Activated CD4-positive, alpha-beta memory T cell treated with anti-CD3 and anti-CD28 coated beads for 36 hours (primary cell): Measurements from ENCODE around the gene FAM78B. TPM values are rescaled to one million over a fixed set of nuclear protein-coding genes. Genes with fewer than 3 reads are reported as not detected.

ENCODE experiments used
- CTCF ChIA-PET: fragments of 350-600 bp; sonication (Branson Sonifier 250); formaldehyde crosslinking; loops from one replicate; lab custom pipeline; 2021; ENCODE audit warnings: antibody characterized with exemption, inconsistent platforms; lab: Charles Lee
- POLR2A ChIA-PET: fragments of 350-600 bp; sonication (Branson Sonifier 250); formaldehyde crosslinking; loops from one replicate; lab custom pipeline; 2021; ENCODE audit warnings: antibody characterized with exemption; lab: Charles Lee
- DNase-seq: peaks from one replicate; pipeline ENCODE4 v3.0.0-alpha.2; 2020
- H3K27ac Mint-ChIP-seq: one replicate; pipeline ENCODE4 v1.8.0; 2021; ENCODE audit warnings: mixed read lengths
- H3K27me3 Mint-ChIP-seq: one replicate; pipeline ENCODE4 v1.8.0; 2021; ENCODE audit warnings: mixed read lengths
- H3K36me3 Mint-ChIP-seq: one replicate; pipeline ENCODE4 v1.8.0; 2021; ENCODE audit warnings: mixed read lengths
- H3K4me1 Mint-ChIP-seq: one replicate; pipeline ENCODE4 v1.8.0; 2021; ENCODE audit warnings: low read depth, mixed read lengths
- H3K4me3 Mint-ChIP-seq: one replicate; pipeline ENCODE4 v1.8.0; 2021; ENCODE audit warnings: mild to moderate bottlenecking, mixed read lengths
- H3K9me3 Mint-ChIP-seq: one replicate; pipeline ENCODE4 v1.8.0; 2021; ENCODE audit warnings: mixed read lengths
- intact Hi-C: fragments of 100-400 bp; cut with micrococcal nuclease; formaldehyde crosslinking; loops from one replicate; pipeline ENCODE4 v1.15.1; 2023
- total RNA-seq, 2 experiments: library from RNA; stranded (reverse); gene quantifications; one replicate each; pipeline ENCODE4 v1.2.3, GENCODE V29; 2021

Gene FAM78B
- total RNA-seq, 2 experiments from 2014 or later, result 0.24 to 0.27 TPM

GRCh38 chr1:166113630-166114029, 53.2 kb downstream of the FAM78B start:
- ChIA-PET CTCF (no interaction called here), POLR2A (no interaction called here)
- intact Hi-C loops, result no loop called here
- H3K36me3 Mint-ChIP-seq, result no peaks in the 10 kb centered on the region
- H3K4me1 Mint-ChIP-seq, result no peaks in the 10 kb centered on the region
- H3K4me3 Mint-ChIP-seq, result no peak overlapping the region
- H3K27ac Mint-ChIP-seq, result no peak overlapping the region
- no peak for DNase-seq
- H3K27me3 Mint-ChIP-seq, result peaks cover 2% of the 10 kb centered on the region
- H3K9me3 Mint-ChIP-seq, result no peaks in the 10 kb centered on the region

- intact Hi-C loops, result no loop called here
- H3K27me3 Mint-ChIP-seq, result peaks cover 2% of the 10 kb centered on the region
- H3K4me3 Mint-ChIP-seq, result no peak overlapping the region
- H3K9me3 Mint-ChIP-seq, result no peaks in the 10 kb centered on the region
- H3K4me1 Mint-ChIP-seq, result no peaks in the 10 kb centered on the region
- H3K36me3 Mint-ChIP-seq, result no peaks in the 10 kb centered on the region
- POLR2A ChIA-PET, result no interaction called here
- no peak for DNase-seq
- H3K27ac Mint-ChIP-seq, result no peak overlapping the region
- CTCF ChIA-PET, result no interaction called here
Measured at GRCh38 chr1:166113031-166113430, 53.8 kb downstream of the FAM78B start.

GRCh38 chr1:166112425-166112824, 54.4 kb downstream of the FAM78B start:
- intact Hi-C loops, result no loop called here
- CTCF ChIA-PET, result no interaction called here
- Mint-ChIP-seq H3K4me3 (no peak overlapping the region), H3K36me3 (no peaks in the 10 kb centered on the region), H3K4me1 (no peaks in the 10 kb centered on the region), H3K9me3 (no peaks in the 10 kb centered on the region), H3K27ac (no peak overlapping the region), H3K27me3 (no peaks in the 10 kb centered on the region)
- DNase-seq, result no peak
- POLR2A ChIA-PET, result no interaction called here

GRCh38 chr1:166111430-166111829, 55.4 kb downstream of the FAM78B start:
- no peaks in the 10 kb centered on the region for H3K4me1 Mint-ChIP-seq
- no peaks in the 10 kb centered on the region for H3K27me3 Mint-ChIP-seq
- DNase-seq, result no peak
- H3K9me3 Mint-ChIP-seq, result no peaks in the 10 kb centered on the region
- H3K4me3 Mint-ChIP-seq, result no peak overlapping the region
- no peak overlapping the region for H3K27ac Mint-ChIP-seq
- H3K36me3 Mint-ChIP-seq, result no peaks in the 10 kb centered on the region
- ChIA-PET POLR2A (no interaction called here), CTCF (no interaction called here)
- intact Hi-C loops, result no loop called here

GRCh38 chr1:166090244-166090643, 76.6 kb downstream of the FAM78B start:
- Mint-ChIP-seq H3K36me3 (no peaks in the 10 kb centered on the region), H3K9me3 (no peaks in the 10 kb centered on the region), H3K4me1 (peaks cover 14% of the 10 kb centered on the region), H3K4me3 (no peak overlapping the region), H3K27me3 (no peaks in the 10 kb centered on the region), H3K27ac (no peak overlapping the region)
- DNase-seq, result no peak
- ChIA-PET CTCF (no interaction called here), POLR2A (no interaction called here)
- intact Hi-C loops, result no loop called here

- DNase-seq, result no peak
- H3K9me3 Mint-ChIP-seq, result no peaks in the 10 kb centered on the region
- intact Hi-C loops, result loop anchor here (10.0 kb wide), 1 partner anchor 495 kb away; no protein-coding TSS in a partner anchor
- H3K4me3 Mint-ChIP-seq, result no peak overlapping the region
- ChIA-PET POLR2A (no interaction called here), CTCF (no interaction called here)
- H3K36me3 Mint-ChIP-seq, result no peaks in the 10 kb centered on the region
- no peaks in the 10 kb centered on the region for H3K27me3 Mint-ChIP-seq
- no peak overlapping the region for H3K27ac Mint-ChIP-seq
- peaks cover 14% of the 10 kb centered on the region for H3K4me1 Mint-ChIP-seq
Measured at GRCh38 chr1:166089804-166090203, 77.0 kb downstream of the FAM78B start.

GRCh38 chr1:166088572-166088955, 78.2 kb downstream of the FAM78B start:
- Mint-ChIP-seq H3K4me3 (no peak overlapping the region), H3K36me3 (no peaks in the 10 kb centered on the region), H3K9me3 (no peaks in the 10 kb centered on the region), H3K27me3 (no peaks in the 10 kb centered on the region), H3K27ac (no peak overlapping the region), H3K4me1 (peaks cover 21% of the 10 kb centered on the region)
- DNase-seq, result no peak
- POLR2A ChIA-PET, result no interaction called here
- intact Hi-C loops, result loop anchor here (10.0 kb wide), 1 partner anchor 494 kb away; no protein-coding TSS in a partner anchor
- CTCF ChIA-PET, result no interaction called here

GRCh38 chr1:166087734-166088571, 78.8 kb downstream of the FAM78B start:
- ChIA-PET CTCF (no interaction called here), POLR2A (no interaction called here)
- peaks cover 21% of the 10 kb centered on the region for H3K4me1 Mint-ChIP-seq
- intact Hi-C loops, result loop anchor here (10.0 kb wide), 1 partner anchor 493 kb away; no protein-coding TSS in a partner anchor
- no peak overlapping the region for H3K4me3 Mint-ChIP-seq
- H3K27me3 Mint-ChIP-seq, result no peaks in the 10 kb centered on the region
- no peak overlapping the region for H3K27ac Mint-ChIP-seq
- DNase-seq, result no peak
- H3K9me3 Mint-ChIP-seq, result no peaks in the 10 kb centered on the region
- no peaks in the 10 kb centered on the region for H3K36me3 Mint-ChIP-seq

- Mint-ChIP-seq H3K4me1 (peaks cover 35% of the 10 kb centered on the region), H3K9me3 (no peaks in the 10 kb centered on the region), H3K36me3 (no peaks in the 10 kb centered on the region), H3K27me3 (no peaks in the 10 kb centered on the region), H3K4me3 (no peak overlapping the region), H3K27ac (no peak overlapping the region)
- intact Hi-C loops, result loop anchor here (10.0 kb wide), 1 partner anchor 491 kb away; no protein-coding TSS in a partner anchor
- CTCF ChIA-PET, result no interaction called here
- POLR2A ChIA-PET, result no interaction called here
- DNase-seq, result no peak
Measured at GRCh38 chr1:166086113-166086883, 80.5 kb downstream of the FAM78B start.

GRCh38 chr1:166084613-166085012, 82.2 kb downstream of the FAM78B start:
- Mint-ChIP-seq H3K9me3 (no peaks in the 10 kb centered on the region), H3K4me3 (no peak overlapping the region), H3K27ac (no peak overlapping the region), H3K36me3 (no peaks in the 10 kb centered on the region), H3K4me1 (peaks cover 45% of the 10 kb centered on the region), H3K27me3 (no peaks in the 10 kb centered on the region)
- CTCF ChIA-PET, result no interaction called here
- intact Hi-C loops, result loop anchor here (2.0 to 10.0 kb wide), 5 partner anchors 316 to 753 kb away; partner anchors contain the start of genes POGK and TMCO1
- no peak for DNase-seq
- POLR2A ChIA-PET, result no interaction called here

GRCh38 chr1:166083887-166084286, 82.9 kb downstream of the FAM78B start:
- peak; percentile 41 for DNase-seq
- ChIA-PET CTCF (no interaction called here), POLR2A (interaction anchor here (0.7 to 0.9 kb wide), 2 partner anchors 87 to 1371 kb away, joined by 4 read pairs; no protein-coding TSS in a partner anchor)
- intact Hi-C loops, result loop anchor here (2.0 to 10.0 kb wide), 5 partner anchors 315 to 753 kb away; partner anchors contain the start of genes POGK and TMCO1
- H3K4me3 Mint-ChIP-seq, result no peak overlapping the region
- no peaks in the 10 kb centered on the region for H3K27me3 Mint-ChIP-seq
- H3K27ac Mint-ChIP-seq, result peak overlapping the region; percentile 29
- peaks cover 40% of the 10 kb centered on the region for H3K4me1 Mint-ChIP-seq
- H3K36me3 Mint-ChIP-seq, result no peaks in the 10 kb centered on the region
- H3K9me3 Mint-ChIP-seq, result no peaks in the 10 kb centered on the region

GRCh38 chr1:166082601-166083000, 84.2 kb downstream of the FAM78B start:
- no peaks in the 10 kb centered on the region for H3K36me3 Mint-ChIP-seq
- H3K27me3 Mint-ChIP-seq, result no peaks in the 10 kb centered on the region
- intact Hi-C loops, result loop anchor here (5.0 to 10.0 kb wide), 4 partner anchors 395 to 755 kb away; partner anchors contain the start of gene POGK
- no peak overlapping the region for H3K27ac Mint-ChIP-seq
- peaks cover 40% of the 10 kb centered on the region for H3K4me1 Mint-ChIP-seq
- ChIA-PET CTCF (no interaction called here), POLR2A (no interaction called here)
- no peaks in the 10 kb centered on the region for H3K9me3 Mint-ChIP-seq
- DNase-seq, result no peak
- H3K4me3 Mint-ChIP-seq, result no peak overlapping the region
